Measurements from ENCODE around the gene IL4R.

- no peak for TF ChIP-seq MAX (IDR thresholded peaks at IDR 0.05)
- TF ChIP-seq JUND (IDR thresholded peaks at IDR 0.05), result no peak
- TF ChIP-seq CTCF (IDR thresholded peaks at IDR 0.05; ENCODE audit: low read depth, low read length, missing input control), result no peak
- no peak for TF ChIP-seq FOXA1 (IDR thresholded peaks at IDR 0.05)
- no peak for TF ChIP-seq GABPA (IDR thresholded peaks at IDR 0.05 in 1 of 2, conservative IDR thresholded peaks at IDR 0.05 in 1 of 2)
- no peak for TF ChIP-seq YY1 (IDR thresholded peaks at IDR 0.05)
These were observed 36.2 kb downstream of the IL4R start for GRCh38 chr16:27350006-27350405.
